Activated CD8-positive, alpha-beta memory T cell treated with anti-CD3 and anti-CD28 coated beads for 1 hour (primary cell): ENCODE results near the gene TMEM163.
"Not testable (repeated sequence)": the region's sequence is repeated elsewhere in the genome, so short reads cannot be mapped to it uniquely, and the experiment has no call there.

Source experiments
- DNase-seq, 2 donors: peaks; one replicate each; pipeline ENCODE4 v3.0.0-alpha.2; 2020; ENCODE audit warnings: low read depth in 1 of 2; ENCODE audit errors: extremely low read depth in 1 of 2

The TMEM163 gene

DNA sequence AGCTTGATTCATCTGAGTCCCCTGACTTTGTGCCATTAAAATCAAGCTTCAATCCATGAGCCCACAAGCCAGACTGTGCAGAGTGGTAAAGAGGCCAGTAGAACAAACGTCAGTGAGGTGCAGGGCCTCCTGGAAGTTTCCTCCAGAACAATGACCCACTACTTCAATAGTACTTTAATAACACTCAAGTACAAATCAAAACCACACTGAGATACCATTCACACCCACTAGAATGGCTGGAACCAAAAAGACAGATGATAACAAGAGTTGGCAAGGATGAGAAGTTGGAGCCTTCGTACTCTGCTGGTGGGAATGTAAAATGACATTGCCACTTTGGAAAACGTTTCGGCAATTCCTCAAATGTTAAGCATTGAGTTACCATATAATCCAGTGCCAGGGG is 181.1 kb downstream of the TMEM163 start:
- no peak for DNase-seq

DNA sequence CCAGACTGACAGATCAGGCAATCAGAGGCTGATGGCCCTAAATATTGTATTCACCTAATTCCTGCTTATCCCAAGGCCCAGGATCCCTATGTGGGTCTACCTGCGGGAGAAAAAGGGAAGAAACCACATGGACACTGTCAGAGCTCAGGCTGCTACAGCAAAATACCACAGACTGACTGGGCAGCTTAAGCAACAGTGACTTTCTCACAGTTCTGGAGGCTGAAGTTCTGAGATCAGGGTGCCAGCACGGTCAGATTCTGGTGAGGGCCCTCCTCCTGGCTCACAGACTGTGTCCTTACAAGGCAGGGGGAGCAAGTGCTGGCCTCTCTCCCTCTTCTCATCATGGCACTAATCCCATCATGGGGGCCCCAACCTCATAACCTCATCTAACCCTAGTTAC is 181.7 kb downstream of the TMEM163 start:
- no peak for DNase-seq

DNA sequence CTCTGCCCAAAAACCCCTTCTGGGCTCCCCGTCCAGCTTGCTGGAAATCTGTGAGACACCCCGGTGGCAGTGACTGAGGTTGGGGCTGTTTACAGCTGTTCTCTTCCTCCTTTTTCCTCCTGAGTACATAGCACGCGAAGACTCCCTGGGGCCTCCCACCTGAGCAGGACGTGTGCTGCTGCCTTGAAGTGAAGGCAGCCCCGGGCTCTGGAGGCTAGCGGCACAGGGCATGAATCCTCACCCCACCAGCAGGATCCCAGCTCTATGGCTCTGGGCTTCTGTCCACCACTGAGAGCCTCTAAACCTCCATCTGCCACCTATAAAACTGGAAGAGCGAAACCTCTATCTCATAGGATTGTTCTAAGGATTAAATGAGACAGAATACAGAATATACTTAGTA is 182.5 kb downstream of the TMEM163 start:
- no peak for DNase-seq

DNA sequence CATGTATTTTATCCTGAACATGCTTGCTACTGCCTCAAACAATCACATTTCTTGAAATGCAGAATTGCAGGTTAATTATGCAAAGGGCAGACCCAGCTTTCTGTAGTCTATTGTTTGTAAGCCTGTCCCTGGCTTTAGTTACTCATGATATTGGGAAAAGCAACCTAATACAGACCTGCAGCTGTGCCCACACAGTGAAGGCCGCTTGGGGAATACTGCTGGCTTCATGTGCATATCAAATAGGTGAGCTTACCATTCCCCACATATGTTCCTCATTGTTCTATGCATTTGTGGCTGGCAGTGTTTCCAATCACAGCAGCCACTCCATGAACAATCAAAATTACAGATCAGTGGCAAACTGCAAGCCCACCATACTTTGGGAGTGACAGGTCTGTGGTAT is 186.3 kb downstream of the TMEM163 start:
- DNase-seq = no peak

DNA sequence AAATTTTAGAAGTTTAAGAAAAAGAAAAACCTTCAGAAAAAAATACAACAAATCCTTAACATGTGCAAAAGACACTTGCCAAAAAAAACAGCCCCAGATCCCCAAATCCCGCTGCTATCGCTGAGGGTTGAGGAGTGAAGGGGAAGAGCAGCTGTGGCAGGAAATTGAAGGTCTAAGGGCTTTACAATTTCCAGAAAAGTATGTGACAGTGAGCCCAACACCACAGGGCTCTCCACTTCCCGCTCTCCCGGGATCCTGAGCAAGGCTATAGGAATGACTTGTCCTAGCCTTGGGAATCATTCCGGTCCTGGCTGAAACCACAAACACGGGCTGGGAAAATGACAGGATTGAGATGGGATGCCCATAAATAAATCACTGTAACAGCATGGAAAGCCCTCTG is 191.4 kb downstream of the TMEM163 start:
- no peak for DNase-seq

DNA sequence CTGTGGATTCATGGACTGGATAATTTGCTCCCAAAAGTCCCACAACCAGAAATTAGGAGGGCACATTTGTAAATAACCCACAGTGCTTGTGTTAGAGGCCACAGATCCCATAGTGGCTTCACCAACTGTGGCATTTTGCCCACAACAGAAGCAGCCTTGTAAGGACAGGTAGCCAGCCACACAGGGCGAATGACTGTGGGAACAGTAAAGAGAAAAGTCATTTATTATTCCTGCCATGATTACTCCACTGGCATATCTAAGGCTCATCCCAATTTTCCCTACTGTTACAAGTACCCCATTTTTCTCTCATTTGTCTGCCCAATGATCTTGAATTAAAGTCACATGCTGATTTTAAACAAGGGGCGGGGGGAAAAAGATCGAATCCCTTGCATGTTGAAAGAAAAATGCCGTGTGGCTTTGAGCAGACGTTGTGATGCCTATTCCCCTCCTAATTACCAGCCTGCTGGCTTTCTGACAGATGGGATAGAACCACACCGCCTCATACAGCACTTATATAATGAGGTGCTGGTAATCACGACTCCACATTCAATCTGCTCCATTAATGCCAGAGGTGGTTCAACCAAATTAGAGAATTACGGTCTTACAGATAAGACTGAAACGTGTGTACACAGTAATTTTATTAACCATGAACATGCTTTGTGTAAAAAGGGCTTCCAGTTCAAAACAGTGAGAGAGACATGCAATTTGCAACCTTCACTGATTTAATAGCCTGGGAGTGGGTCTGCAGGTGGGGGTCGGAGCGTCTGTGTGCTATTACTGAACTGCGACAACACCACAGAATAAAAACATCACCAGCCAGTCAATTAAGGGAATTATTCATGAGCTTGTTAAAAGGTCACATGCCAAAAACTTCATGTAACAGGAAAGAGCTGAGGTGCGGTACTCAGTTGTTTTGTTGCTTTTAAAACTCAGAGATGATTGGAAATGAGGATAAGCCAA is 196.0 kb downstream of the TMEM163 start:
- DNase-seq = no peak

DNA sequence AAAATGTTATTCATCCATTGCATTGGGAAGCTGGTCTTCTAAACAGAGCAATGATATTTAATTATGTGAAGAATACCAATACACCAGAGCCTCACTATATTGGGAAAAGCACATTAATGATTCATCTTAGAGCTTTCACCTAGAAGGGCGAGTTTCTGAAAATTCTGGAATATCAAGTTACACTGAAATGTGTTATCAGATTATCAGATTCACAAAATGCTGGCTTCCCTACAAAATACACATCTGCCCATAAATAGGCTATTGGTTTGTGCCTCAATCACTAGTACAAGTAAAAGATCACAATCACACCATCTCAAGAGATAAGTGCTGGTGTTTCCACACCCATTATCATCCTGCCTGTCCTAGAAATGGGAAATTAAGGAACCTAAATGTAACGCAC is 200.7 kb downstream of the TMEM163 start:
- no peak for DNase-seq

DNA sequence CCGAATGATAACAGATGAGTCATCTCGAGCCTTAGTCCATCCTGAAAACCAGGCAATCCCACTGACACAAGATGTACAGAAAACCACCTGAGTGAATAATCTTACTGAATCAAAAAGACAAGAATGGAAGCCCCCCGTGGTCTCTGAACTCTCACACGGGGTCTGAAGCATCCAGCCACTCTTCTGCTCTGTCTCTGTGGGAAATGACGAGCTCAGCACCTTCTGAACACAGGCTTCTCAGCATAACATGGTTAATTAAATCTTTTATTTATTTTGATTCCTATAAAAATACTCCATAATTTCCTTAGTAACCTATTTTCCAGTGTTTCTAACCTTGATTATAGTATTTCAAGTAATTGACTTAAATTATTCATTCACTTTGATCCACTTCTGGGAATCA is 203.7 kb downstream of the TMEM163 start:
- DNase-seq = no peak

DNA sequence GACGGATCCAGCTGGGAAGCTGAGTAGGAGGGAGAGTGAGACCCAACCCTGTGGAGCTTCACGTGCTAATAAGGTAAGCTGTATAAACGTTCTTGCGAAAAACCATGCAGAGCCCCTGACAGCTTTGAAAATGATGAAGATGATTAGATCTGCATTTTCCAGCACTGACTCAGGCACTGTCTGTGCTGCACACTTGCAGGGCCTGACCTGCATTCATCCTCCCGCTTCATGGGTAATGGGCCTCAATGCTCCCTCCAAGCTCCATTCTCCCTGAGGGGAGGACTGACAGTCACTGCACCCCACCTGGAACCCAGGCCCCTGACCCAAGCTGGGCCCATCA is 205.4 kb downstream of the TMEM163 start:
- no peak for DNase-seq

DNA sequence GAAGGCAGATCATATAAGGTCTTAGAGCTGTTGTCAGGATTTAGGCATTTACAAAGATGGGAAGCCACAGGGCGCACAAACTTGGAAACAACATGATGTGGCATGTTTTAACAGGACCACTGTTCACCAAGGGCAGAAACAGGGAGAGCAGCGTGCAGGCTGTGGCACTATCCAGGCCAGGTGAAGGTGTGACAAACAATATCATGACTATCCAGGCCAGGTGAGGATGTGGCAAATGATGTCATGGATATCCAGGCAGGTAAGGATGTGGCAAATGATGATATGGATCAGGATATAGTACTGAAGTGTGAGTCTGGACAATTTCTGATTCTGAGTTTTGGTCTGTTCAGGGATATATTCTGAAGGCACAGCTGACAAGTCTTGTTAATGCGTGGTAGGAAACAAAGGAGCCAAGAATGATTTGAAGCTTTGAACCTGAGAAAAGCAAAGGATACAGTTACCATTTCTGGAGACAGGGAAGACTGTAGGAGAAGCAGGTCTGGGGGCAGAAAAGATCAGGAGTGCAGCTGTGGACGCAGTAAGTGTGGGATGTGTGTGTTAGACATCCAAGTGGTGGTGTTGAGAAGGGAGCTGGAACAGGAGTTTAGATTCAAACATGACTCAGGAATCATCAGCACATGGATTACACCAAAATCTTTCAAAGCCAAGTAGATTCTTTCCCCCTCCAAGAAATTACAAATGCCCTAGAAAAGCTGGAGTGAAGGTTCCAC is 205.9 kb downstream of the TMEM163 start:
- no peak for DNase-seq

DNA sequence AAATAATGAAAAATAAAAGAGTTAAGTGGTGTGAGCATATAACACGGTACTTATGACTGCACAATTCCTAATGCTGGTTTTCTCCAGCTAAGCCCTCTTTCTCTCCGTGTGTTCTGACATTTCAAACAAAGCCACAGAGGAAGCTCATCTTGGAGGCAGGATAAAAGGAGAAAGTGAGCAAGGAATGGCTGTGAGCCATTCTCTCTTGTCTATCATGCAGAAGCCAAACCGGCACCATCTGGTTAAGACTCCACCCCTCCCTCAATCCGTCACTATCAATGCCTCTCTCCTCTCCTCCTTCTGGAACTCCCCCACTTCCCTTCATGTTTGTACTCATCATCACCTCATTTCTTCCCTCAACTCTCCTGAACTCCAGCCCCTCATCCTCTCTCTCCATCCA is 210.4 kb downstream of the TMEM163 start:
- DNase-seq = no peak

DNA sequence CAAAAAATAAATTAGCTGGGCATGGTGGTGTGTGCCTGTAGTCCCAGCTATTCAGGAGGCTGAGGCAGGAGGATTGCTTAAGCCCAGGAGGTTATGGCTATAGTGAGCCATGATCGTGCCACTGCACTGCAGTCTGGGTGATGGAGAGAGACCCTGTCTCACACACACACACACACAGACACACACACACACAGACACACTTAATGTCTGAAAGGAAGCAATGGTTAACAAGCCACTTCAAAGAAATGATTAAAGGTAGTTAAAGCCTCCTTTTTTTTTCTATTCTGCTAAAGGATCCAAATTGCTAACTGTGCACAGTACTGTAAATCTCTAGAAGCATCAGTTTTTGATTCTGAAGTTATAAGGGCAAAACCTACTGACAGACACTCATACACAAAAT is 211.1 kb downstream of the TMEM163 start:
- no peak for DNase-seq

DNA sequence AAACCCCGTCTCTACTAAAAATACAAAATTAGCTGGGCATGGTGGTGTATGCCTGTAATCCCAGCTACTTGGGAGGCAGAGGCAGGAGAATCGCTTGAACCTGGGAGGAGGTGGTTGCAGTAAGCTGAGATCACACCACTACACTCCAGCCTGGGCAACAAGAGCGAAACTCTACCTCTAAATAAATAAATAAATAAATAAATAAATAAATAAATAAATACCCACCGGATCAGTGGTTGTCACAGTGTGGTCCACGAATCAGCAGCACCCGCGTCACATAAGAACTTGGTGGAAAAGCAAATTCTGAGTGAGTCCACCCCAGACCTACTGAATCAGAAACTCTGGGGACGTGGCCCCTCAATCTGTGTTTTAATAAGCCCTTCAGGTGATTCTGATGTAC is 211.6 kb downstream of the TMEM163 start:
- DNase-seq = not testable (repeated sequence)

DNA sequence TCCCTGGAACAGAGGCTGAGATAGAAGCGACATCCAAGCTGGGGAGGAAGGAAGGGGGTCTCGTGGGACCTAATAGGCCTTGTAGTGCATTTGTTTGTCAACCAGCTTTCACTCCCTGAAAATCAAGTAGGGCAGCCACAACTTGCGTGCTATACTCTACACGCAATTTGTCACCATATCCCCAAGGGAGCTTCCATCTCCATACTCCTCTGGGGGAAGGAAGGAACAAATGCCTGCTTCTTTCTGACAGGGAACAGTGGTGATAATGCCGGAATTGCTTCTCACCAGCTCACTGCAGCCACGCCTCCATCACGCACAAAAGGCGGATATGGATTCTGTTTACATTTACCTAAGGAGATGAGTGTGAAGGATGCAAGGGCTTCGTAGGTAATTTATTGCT is 213.4 kb downstream of the TMEM163 start:
- DNase-seq = no peak

DNA sequence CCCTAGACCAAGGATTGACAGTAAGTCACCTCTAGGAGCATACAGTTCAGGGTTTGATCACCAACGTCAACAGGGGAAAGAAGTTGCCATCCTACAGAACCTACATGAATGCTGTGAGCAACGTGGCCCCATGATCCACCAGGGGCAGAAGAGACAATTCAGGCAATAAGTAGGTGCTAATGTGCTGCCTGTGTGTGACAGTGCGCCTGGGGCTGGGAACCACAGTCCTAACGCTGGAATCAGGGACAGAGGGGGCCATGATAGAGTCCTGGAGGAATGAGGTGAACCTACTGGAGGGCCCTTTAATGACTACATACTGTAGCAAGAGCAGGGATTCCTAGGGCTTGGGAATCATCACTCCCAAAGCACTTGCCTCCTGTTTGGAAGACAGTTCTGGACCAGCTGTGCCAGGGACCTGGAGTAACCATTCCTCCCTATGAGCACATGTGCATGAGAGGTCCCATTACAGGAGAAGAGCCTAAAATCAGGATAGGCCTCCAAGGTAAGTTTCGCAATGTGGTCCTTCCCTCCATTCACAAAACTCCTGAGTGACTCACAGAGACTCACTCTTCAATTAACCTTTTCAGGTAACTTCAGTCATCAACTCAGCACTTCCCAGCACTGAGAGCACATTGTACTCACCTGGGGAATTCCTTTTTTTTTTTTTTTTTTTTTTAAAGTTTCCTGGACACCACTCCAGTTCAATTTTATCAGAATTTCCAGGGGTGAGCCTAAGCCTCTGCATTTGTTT is 214.0 kb downstream of the TMEM163 start:
- DNase-seq = no peak

DNA sequence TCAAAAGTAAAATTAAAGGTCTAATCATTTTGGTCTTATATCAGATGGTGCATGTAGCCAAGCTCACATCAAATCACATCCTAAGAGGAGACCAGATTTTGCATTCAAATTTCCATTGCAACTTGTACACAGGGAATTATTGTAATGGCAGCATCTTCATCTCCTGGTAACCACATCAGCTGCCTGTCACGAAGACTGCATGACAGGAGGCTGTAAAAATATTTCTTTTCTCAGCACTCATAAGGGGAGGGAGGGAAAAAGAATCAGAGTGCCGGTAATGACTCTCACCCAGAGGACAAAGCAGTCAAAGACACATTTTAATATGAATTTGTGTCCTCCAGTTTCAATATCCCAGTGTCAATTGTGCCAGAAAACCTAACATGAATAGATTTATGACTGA is 216.7 kb downstream of the TMEM163 start:
- no peak for DNase-seq

DNA sequence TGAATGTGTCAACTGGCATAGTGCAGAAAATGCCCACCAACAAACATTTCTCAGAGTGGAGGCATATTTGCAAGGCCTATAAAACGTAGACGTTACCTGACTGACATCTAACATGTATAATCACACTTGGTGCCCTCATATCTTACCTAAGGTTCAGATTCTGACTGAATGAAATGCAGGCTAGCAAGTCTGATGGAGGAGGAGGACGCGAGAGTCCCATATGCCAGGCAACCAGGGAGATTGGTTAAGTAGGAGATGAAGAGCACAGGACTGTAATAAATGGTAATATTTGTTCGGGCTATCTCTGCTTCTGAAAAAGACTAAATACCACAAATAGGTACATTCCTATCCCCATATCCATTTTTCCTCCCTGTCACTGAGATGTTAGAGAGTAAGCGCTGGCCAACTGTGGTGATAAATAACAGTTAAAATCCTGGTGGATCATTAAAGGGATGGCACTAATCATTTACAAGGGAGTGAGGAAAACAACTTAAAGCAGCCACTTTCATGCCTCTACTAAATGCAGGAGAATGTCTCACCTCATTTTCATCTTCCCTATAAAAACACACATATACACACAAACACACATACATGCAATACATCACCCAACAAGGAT is 217.2 kb downstream of the TMEM163 start:
- DNase-seq = no peak

DNA sequence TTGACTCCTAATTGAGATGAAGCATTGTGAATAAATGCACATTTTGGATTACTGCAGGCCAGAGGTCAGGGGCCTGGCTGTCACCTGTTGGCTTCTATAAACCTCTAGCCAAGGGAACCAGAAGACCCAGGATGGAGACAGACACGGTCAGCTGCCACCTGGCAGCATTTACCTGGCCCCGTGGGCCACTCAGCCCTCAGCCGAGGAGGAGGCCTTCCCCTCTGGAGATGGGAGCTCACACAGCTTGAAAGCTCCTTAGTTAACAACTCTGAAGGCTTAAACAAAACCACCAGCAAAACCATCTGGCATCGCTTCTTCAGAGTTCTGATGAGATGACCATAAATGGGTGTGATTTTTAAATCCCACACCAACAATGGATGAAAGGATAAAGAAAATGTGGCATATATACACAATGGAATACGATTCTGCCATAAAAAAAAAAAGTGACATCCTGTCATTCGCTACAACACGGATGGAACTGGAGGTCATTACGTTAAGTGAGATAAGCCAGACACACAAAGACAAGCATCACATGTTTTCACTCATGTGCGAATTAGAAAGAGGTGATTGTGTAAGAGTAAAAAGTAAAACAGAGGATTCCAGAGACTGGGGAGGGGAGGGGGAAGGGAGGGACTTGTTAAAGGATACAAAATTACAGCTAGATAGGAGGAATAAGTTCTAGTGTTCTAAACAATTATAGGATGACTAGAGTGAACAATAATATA is 218.4 kb downstream of the TMEM163 start:
- DNase-seq = no peak

DNA sequence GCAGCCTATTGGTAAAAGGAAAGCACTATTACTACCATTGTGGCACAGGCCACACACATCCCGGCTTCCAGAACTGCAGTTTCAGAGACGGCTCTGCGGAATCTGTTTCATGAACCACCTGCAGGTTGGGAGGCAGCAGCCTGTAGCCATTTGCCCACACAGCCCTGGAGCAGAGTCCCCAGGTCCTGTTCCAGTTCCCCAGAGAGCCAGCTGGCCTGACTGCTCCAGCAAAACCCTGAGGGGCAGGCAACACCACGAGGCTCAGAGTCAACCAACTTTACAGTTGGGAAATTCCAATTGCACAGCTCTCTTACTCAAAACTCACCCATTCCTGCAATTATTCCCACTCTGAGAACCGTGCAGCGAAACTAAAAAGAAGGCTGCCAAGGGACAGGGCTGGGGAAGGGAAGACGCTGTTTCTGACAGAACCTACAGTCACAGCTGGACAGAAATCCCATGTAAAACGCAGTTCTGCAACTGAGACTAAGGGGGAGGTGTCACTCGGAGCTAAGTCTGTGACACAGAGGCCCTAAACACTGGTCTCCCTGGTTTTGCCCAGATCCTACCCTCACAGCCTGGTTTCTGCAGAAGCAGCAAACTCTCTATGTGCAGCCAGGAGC is 219.4 kb downstream of the TMEM163 start:
- DNase-seq = no peak

DNA sequence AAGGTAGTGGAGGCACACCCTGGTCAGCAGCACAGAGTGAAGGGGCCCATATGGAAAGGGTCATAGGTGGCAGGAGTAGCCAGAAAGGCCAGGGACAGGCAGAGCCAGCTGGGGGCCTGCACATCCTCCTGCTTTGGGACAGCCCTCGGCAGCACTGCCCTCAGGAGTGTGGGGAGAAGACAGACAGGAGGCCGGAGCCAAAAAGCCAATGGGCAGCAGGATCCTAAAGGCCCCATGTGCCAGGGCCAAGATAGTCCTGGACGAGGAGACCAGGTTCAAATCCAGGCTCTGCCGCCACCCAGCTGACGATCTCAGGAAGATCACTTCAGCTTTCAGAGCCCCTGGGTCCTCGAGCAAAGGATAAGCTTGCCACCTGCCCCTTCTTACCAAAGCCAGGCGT is 220.1 kb downstream of the TMEM163 start:
- no peak for DNase-seq
